ENCODE data around the gene DIS3L2.

DNA sequence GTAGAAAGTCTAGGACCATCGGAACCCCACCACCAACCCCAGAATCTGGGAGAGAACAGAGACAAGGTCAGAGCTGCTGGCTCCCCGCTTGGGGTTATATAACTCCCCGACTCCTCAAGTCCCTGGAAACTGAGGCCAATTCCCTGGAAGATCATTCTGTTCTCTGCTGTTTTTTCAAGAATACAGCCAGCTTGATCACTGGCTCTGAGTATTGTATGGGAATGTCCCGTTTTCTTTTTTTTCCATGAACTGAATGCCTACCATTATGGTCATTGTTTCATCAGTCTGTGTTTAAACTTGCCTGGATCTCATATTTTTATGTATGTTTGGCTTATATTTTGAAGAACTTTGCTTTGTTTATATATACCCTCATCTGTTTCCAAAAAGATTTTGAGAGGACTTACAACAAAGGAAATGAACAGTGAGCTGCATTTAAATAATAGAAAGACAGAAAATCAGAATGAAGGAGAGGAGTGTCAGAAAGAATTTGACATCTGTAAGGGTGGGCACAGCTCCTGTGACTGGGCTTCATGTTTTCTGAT is 327.0 kb downstream of the DIS3L2 start:
- TF ChIP-seq TAF1 (IDR thresholded peaks at IDR 0.05; ENCODE audit: borderline replicate concordance, insufficient read depth, low read length): no peak
- TF ChIP-seq, protein P1, sequence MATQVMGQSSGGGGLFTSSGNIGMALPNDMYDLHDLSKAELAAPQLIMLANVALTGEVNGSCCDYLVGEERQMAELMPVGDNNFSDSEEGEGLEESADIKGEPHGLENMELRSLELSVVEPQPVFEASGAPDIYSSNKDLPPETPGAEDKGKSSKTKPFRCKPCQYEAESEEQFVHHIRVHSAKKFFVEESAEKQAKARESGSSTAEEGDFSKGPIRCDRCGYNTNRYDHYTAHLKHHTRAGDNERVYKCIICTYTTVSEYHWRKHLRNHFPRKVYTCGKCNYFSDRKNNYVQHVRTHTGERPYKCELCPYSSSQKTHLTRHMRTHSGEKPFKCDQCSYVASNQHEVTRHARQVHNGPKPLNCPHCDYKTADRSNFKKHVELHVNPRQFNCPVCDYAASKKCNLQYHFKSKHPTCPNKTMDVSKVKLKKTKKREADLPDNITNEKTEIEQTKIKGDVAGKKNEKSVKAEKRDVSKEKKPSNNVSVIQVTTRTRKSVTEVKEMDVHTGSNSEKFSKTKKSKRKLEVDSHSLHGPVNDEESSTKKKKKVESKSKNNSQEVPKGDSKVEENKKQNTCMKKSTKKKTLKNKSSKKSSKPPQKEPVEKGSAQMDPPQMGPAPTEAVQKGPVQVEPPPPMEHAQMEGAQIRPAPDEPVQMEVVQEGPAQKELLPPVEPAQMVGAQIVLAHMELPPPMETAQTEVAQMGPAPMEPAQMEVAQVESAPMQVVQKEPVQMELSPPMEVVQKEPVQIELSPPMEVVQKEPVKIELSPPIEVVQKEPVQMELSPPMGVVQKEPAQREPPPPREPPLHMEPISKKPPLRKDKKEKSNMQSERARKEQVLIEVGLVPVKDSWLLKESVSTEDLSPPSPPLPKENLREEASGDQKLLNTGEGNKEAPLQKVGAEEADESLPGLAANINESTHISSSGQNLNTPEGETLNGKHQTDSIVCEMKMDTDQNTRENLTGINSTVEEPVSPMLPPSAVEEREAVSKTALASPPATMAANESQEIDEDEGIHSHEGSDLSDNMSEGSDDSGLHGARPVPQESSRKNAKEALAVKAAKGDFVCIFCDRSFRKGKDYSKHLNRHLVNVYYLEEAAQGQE (IDR thresholded peaks at IDR 0.05; ENCODE audit: insufficient read depth in 1 of 2, low read depth in 2 of 2, low read length in 2 of 2): no peak

Data from PFSK-1 (cell line).